Liver (tissue), 9 donors: ENCODE results near the gene FGFR4. TPM values are rescaled to one million over a fixed set of nuclear protein-coding genes. Genes with fewer than 3 reads are reported as not detected.

Experiments used
- DNase-seq: peaks from one replicate; pipeline ENCODE4 v3.0.0-alpha.2; 2017; ENCODE audit warnings: low spot score
- H3K27ac ChIP-seq, 2 donors: one replicate each; pipeline ENCODE4 v1.7.0; 2013; ENCODE audit warnings: inconsistent platforms in 2 of 2, low read length in 2 of 2, control low read depth in 1 of 2, low read depth in 1 of 2, mild to moderate bottlenecking in 1 of 2
- H3K27me3 ChIP-seq, 4 donors: one replicate each; pipeline versions ENCODE4 v1.6.1 to v1.7.0; 2013; ENCODE audit warnings: low read length in 3 of 4, inconsistent platforms in 1 of 4, mild to moderate bottlenecking in 1 of 4, moderate library complexity in 1 of 4; ENCODE audit not compliant: control insufficient read depth in 4 of 4, insufficient read depth in 4 of 4
- H3K36me3 ChIP-seq, 4 donors: one replicate each; pipeline versions ENCODE4 v1.6.1 to v1.7.0; 2013; ENCODE audit warnings: low read length in 3 of 4, mild to moderate bottlenecking in 3 of 4, low read depth in 1 of 4, moderate library complexity in 1 of 4; ENCODE audit not compliant: control insufficient read depth in 4 of 4, insufficient read depth in 3 of 4
- H3K4me1 ChIP-seq, 4 donors: one replicate each; pipeline versions ENCODE4 v1.6.1 to v1.7.0; 2013; ENCODE audit warnings: low read length in 3 of 4, mild to moderate bottlenecking in 3 of 4, moderate library complexity in 1 of 4; ENCODE audit not compliant: control insufficient read depth in 4 of 4, insufficient read depth in 4 of 4
- H3K4me3 ChIP-seq, 3 donors: one replicate each; pipeline versions ENCODE4 v1.6.1 to v1.7.0; 2013; ENCODE audit warnings: low read length in 3 of 3, control low read depth in 1 of 3, low read depth in 1 of 3, mild to moderate bottlenecking in 1 of 3
- H3K9ac ChIP-seq, 2 donors: one replicate each; pipeline ENCODE4 v1.7.0; 2013; ENCODE audit warnings: low read length in 2 of 2, mild to moderate bottlenecking in 2 of 2, moderate library complexity in 2 of 2, control low read depth in 1 of 2, low read depth in 1 of 2
- H3K9me3 ChIP-seq, 4 donors: one replicate each; pipeline versions ENCODE4 v1.6.1 to v1.7.0; 2013; ENCODE audit warnings: low read length in 3 of 4; ENCODE audit not compliant: control insufficient read depth in 4 of 4
- EGR1 ChIP-seq, 2 donors: IDR thresholded peaks; 2 replicates each; pipeline ENCODE4 v1.6.1; 2016 to 2018; ENCODE audit warnings: antibody characterized with exemption in 2 of 2, low read depth in 2 of 2
- FOXA1 ChIP-seq: IDR thresholded peaks from 2 replicates; pipeline ENCODE4 v1.6.1; 2016; ENCODE audit warnings: antibody characterized with exemption
- FOXA2 ChIP-seq: IDR thresholded peaks from 2 replicates; pipeline ENCODE4 v1.6.1; 2016; ENCODE audit warnings: antibody characterized with exemption
- GABPA ChIP-seq, 2 donors: IDR thresholded peaks in 1 of 2; conservative IDR thresholded peaks in 1 of 2; 2 replicates each; pipeline ENCODE4 v1.6.1; 2016; ENCODE audit warnings: antibody characterized with exemption in 2 of 2, mild to moderate bottlenecking in 1 of 2, moderate library complexity in 1 of 2
- HNF4A ChIP-seq, 2 donors: conservative IDR thresholded peaks; 2 replicates each; pipeline ENCODE4 v1.6.1; 2016; ENCODE audit warnings: antibody characterized with exemption in 2 of 2, mild to moderate bottlenecking in 2 of 2
- HNF4G ChIP-seq: IDR thresholded peaks from 2 replicates; pipeline ENCODE4 v1.6.1; 2016; ENCODE audit warnings: antibody characterized with exemption
- JUND ChIP-seq, 2 donors: IDR thresholded peaks; 2 replicates each; pipeline ENCODE4 v1.6.1; 2016; ENCODE audit warnings: antibody characterized with exemption in 2 of 2
- NR2F2 ChIP-seq: IDR thresholded peaks from 2 replicates; pipeline ENCODE4 v1.6.1; 2016; ENCODE audit warnings: antibody characterized with exemption
- RAD21 ChIP-seq, 2 donors: IDR thresholded peaks; 2 replicates each; pipeline ENCODE4 v1.6.1; 2016; ENCODE audit warnings: antibody characterized with exemption in 2 of 2, mild to moderate bottlenecking in 2 of 2
- RXRA ChIP-seq, 2 donors: IDR thresholded peaks; 2 replicates each; pipeline ENCODE4 v1.6.1; 2017 to 2018; ENCODE audit warnings: antibody characterized with exemption in 2 of 2, mild to moderate bottlenecking in 1 of 2
- SP1 ChIP-seq: IDR thresholded peaks from 2 replicates; pipeline ENCODE4 v1.6.1; 2018; ENCODE audit warnings: antibody characterized with exemption, mild to moderate bottlenecking
- TAF1 ChIP-seq: conservative IDR thresholded peaks from 2 replicates; pipeline ENCODE4 v1.6.1; 2016; ENCODE audit warnings: antibody characterized with exemption, mild to moderate bottlenecking
- YY1 ChIP-seq: IDR thresholded peaks from 2 replicates; pipeline ENCODE4 v1.6.1; 2016; ENCODE audit warnings: antibody characterized with exemption, mild to moderate bottlenecking
- WGBS: extraction: QIAGEN DNeasy Blood & Tissue Kit; methylation state at CpG from one replicate; pipeline ENCODE4 v1.1.7; 2013; 5-methylcytosine and 5-hydroxymethylcytosine counted together
- polyA plus RNA-seq, 2 donors: library from polyadenylated mRNA; stranded (reverse) in 1 of 2; unstranded in 1 of 2; fragments of 200-250 nt in 1 of 2; fragments of >200 nt in 1 of 2; fragmentation: Nextera tagmentation in 1 of 2; extraction: Ambion mirVana in 1 of 2; gene quantifications; one replicate each; pipeline versions ENCODE4 v1.2.1 to v1.2.3, GENCODE V29; 2013 to 2015
- total RNA-seq, 2 donors: library from RNA; depleted of rRNA; stranded (reverse); fragments of >200 nt; gene quantifications; one replicate each; pipeline ENCODE4 v1.2.3, GENCODE V29; 2014
- TF ChIP-seq, protein P1 (sequence below): fragments of 150-350 bp; IDR thresholded peaks from 2 replicates; pipeline ENCODE4 v1.5.1; 2017; ENCODE audit warnings: improper control_type of control experiment, low read depth, low read length; ENCODE audit not compliant: missing input control
- TF ChIP-seq, protein P2 (sequence below): IDR thresholded peaks from 2 replicates; pipeline ENCODE4 v1.6.1; 2016; ENCODE audit warnings: antibody characterized with exemption
- TF ChIP-seq, protein P3 (sequence below): IDR thresholded peaks from 2 replicates; pipeline ENCODE4 v1.6.1; 2016; ENCODE audit warnings: antibody characterized with exemption, mild to moderate bottlenecking
- TF ChIP-seq, protein P4 (sequence below): IDR thresholded peaks from 2 replicates; pipeline ENCODE4 v1.6.1; 2016; ENCODE audit warnings: antibody characterized with exemption
- donor health status: healthy.
- donor health status: healthy.
- donor health status: healthy.
- donor health status: healthy.
- donor health status: healthy.

FGFR4 gene
- total and polyA plus RNA-seq, 4 donors: 42.3 to 72.6 (median 56.3) TPM

DNA sequence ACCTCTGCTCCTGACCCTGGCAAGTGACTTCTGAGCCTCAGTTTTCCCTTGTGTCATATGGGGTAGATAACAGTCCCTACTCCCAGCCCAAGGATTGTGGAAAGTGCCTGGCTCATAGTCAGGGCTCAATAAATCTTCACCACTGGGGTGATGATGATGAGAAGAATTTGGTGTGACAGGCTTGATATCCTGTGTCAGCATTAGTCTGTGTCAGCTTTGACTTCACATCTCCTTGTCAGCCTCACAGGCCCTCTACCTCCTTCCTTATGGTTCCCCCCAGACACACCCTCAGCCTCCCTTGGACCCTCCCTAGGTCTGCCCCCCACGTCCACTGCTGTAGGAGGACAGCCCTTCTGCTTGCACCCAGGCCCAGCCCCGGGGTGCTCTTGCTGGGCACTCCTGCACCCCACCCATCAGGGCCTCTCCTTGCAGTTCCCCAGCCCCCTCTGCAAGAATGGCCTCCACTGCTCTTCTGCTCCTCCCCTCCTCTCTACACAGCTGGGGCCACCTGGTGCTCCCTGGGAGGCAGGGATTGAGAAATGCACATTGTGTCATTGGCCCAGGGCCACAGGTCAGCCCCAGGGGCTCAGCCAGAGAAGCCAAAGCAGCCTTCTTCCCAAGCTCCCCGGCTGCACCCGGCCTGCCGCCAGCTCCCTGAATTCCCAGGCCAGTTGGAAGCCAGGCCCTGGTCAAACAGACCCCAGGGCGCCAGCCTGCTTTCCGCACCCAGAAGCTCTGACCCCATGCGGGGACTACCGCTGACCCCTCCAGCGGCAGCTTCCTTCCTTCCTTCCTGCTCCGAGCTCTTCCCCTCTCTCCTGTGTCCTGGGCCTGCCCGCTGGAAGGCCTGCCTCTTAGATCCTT is 7.7 kb downstream of the FGFR4 start:
- Histone ChIP-seq H3K4me1 (peaks cover 14 to 64% (median 48%) of the 10 kb centered on the region in 4 donors), H3K36me3 (peaks cover 3 to 17% (median 8%) of the 10 kb centered on the region in 4 donors)
- TF ChIP-seq EGR1 (IDR thresholded peaks at IDR 0.05; ENCODE audit: low read depth in 2 of 2) (peak; percentile 17 to 71), RXRA (IDR thresholded peaks at IDR 0.05) (peak; percentile 81 to 87), JUND (IDR thresholded peaks at IDR 0.05) (peak in 1 of 2 donors; percentile 32), FOXA2 (peak; percentile 6), NR2F2 (peak; percentile 99), HNF4G (peak; percentile 18), SP1 (peak; percentile 74), HNF4A (conservative IDR thresholded peaks at IDR 0.05) (peak; percentile 67 to 76), YY1 (peak; percentile 70), TAF1 (no peak), RAD21 (IDR thresholded peaks at IDR 0.05) (peak in 1 of 2 donors; percentile 59), FOXA1 (peak; percentile 40)
- TF ChIP-seq, protein P1, sequence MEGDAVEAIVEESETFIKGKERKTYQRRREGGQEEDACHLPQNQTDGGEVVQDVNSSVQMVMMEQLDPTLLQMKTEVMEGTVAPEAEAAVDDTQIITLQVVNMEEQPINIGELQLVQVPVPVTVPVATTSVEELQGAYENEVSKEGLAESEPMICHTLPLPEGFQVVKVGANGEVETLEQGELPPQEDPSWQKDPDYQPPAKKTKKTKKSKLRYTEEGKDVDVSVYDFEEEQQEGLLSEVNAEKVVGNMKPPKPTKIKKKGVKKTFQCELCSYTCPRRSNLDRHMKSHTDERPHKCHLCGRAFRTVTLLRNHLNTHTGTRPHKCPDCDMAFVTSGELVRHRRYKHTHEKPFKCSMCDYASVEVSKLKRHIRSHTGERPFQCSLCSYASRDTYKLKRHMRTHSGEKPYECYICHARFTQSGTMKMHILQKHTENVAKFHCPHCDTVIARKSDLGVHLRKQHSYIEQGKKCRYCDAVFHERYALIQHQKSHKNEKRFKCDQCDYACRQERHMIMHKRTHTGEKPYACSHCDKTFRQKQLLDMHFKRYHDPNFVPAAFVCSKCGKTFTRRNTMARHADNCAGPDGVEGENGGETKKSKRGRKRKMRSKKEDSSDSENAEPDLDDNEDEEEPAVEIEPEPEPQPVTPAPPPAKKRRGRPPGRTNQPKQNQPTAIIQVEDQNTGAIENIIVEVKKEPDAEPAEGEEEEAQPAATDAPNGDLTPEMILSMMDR: no peak
- TF ChIP-seq, protein P2, sequence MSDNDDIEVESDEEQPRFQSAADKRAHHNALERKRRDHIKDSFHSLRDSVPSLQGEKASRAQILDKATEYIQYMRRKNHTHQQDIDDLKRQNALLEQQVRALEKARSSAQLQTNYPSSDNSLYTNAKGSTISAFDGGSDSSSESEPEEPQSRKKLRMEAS: no peak
- TF ChIP-seq, protein P3, sequence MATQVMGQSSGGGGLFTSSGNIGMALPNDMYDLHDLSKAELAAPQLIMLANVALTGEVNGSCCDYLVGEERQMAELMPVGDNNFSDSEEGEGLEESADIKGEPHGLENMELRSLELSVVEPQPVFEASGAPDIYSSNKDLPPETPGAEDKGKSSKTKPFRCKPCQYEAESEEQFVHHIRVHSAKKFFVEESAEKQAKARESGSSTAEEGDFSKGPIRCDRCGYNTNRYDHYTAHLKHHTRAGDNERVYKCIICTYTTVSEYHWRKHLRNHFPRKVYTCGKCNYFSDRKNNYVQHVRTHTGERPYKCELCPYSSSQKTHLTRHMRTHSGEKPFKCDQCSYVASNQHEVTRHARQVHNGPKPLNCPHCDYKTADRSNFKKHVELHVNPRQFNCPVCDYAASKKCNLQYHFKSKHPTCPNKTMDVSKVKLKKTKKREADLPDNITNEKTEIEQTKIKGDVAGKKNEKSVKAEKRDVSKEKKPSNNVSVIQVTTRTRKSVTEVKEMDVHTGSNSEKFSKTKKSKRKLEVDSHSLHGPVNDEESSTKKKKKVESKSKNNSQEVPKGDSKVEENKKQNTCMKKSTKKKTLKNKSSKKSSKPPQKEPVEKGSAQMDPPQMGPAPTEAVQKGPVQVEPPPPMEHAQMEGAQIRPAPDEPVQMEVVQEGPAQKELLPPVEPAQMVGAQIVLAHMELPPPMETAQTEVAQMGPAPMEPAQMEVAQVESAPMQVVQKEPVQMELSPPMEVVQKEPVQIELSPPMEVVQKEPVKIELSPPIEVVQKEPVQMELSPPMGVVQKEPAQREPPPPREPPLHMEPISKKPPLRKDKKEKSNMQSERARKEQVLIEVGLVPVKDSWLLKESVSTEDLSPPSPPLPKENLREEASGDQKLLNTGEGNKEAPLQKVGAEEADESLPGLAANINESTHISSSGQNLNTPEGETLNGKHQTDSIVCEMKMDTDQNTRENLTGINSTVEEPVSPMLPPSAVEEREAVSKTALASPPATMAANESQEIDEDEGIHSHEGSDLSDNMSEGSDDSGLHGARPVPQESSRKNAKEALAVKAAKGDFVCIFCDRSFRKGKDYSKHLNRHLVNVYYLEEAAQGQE: peak; percentile 48
- TF ChIP-seq, protein P4, sequence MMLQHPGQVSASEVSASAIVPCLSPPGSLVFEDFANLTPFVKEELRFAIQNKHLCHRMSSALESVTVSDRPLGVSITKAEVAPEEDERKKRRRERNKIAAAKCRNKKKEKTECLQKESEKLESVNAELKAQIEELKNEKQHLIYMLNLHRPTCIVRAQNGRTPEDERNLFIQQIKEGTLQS: no peak

DNA sequence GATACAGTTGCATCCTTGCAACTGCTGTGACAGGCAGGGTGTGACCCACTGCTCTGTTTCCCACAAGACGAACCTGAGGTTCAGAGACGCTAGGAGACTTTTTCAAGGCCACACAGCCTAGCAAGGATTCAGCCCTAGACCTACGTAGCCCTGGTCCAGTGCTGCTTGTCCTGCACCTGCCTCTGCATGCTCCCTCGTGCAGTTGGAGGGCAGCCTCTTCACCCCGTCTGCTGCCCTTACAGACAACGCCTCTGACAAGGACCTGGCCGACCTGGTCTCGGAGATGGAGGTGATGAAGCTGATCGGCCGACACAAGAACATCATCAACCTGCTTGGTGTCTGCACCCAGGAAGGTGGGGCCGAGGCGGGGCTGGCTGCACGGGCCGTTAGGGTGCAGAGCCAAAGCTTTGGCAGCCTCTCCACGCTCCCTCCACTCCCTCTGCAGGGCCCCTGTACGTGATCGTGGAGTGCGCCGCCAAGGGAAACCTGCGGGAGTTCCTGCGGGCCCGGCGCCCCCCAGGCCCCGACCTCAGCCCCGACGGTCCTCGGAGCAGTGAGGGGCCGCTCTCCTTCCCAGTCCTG is 8.5 kb downstream of the FGFR4 start:
- TF ChIP-seq, protein P3: no peak
- TF ChIP-seq GABPA (IDR thresholded peaks at IDR 0.05 in 1 of 2, conservative IDR thresholded peaks at IDR 0.05 in 1 of 2) (no peak), EGR1 (IDR thresholded peaks at IDR 0.05; ENCODE audit: low read depth in 2 of 2) (no peak), HNF4A (conservative IDR thresholded peaks at IDR 0.05) (no peak), NR2F2 (no peak), HNF4G (no peak), FOXA1 (no peak), RXRA (IDR thresholded peaks at IDR 0.05) (no peak)
- TF ChIP-seq, protein P2: no peak
- H3K9me3 ChIP-seq: no peaks in the 10 kb centered on the region
- peak overlapping the region; percentile 3 to 52 for H3K27ac ChIP-seq
- peaks cover 3 to 17% (median 8%) of the 10 kb centered on the region in 4 donors for H3K36me3 ChIP-seq
- no peak for DNase-seq
- no peaks in the 10 kb centered on the region for H3K27me3 ChIP-seq
- no peak overlapping the region for H3K4me3 ChIP-seq
- peaks cover 11 to 56% (median 41%) of the 10 kb centered on the region in 4 donors for H3K4me1 ChIP-seq
- no peak overlapping the region for H3K9ac ChIP-seq
- WGBS: 68% methylated on average over 28 of the region's 28 CpGs

More for the DNA sequence above, 7.7 kb downstream of the FGFR4 start:
- no peak overlapping the region for H3K4me3 ChIP-seq
- peak; percentile 71 for DNase-seq
- 26% methylated on average over 12 of the region's 12 CpGs for WGBS
- no peaks in the 10 kb centered on the region for H3K27me3 ChIP-seq
- peak overlapping the region; percentile 3 to 42 for H3K27ac ChIP-seq
- no peak overlapping the region for H3K9ac ChIP-seq
- H3K9me3 ChIP-seq: no peaks in the 10 kb centered on the region
